RPMI7951 (cell line): ENCODE results near the gene CYP3A5. TPM values are rescaled to one million over a fixed set of nuclear protein-coding genes. Genes with fewer than 3 reads are reported as not detected.
"Not testable (repeated sequence)": the region's sequence is repeated elsewhere in the genome, so short reads cannot be mapped to it uniquely, and the experiment has no call there.

Experiments
- DNase-seq: peaks from one replicate; pipeline ENCODE4 v3.0.0-alpha.2; 2012; ENCODE audit warnings: low read depth
- total RNA-seq: library from RNA; depleted of rRNA; stranded (reverse); fragments of >200 nt; shearing (Covaris generic); gene quantifications from 2 replicates; pipeline ENCODE4 v1.2.3, GENCODE V29; 2014

CYP3A5 gene
- total RNA-seq, 1 experiment from 2014 or later = 0.24 TPM

GRCh38 chr7:99642027-99642426, 37.8 kb downstream of the CYP3A5 start:
- no peak for DNase-seq

GRCh38 chr7:99639267-99639666, 40.5 kb downstream of the CYP3A5 start:
- DNase-seq = no peak

- DNase-seq = no peak
Observed at GRCh38 chr7:99638731-99639130, 41.1 kb downstream of the CYP3A5 start.

GRCh38 chr7:99637414-99637813, 42.4 kb downstream of the CYP3A5 start:
- not testable (repeated sequence) for DNase-seq

GRCh38 chr7:99631295-99632109, 48.3 kb downstream of the CYP3A5 start:
- peak; percentile 10 for DNase-seq

- DNase-seq = no peak
Observed at GRCh38 chr7:99629643-99630042, 50.2 kb downstream of the CYP3A5 start.

GRCh38 chr7:99628471-99629465, 51.0 kb downstream of the CYP3A5 start:
- DNase-seq = no peak

GRCh38 chr7:99627513-99627912, 52.3 kb downstream of the CYP3A5 start:
- no peak for DNase-seq

GRCh38 chr7:99626661-99627060, 53.1 kb downstream of the CYP3A5 start:
- DNase-seq = no peak

- no peak for DNase-seq
Observed at GRCh38 chr7:99625961-99626360, 53.8 kb downstream of the CYP3A5 start.

GRCh38 chr7:99625321-99625720, 54.5 kb downstream of the CYP3A5 start:
- DNase-seq = no peak

GRCh38 chr7:99624484-99624883, 55.3 kb downstream of the CYP3A5 start:
- no peak for DNase-seq

- no peak for DNase-seq
Observed at GRCh38 chr7:99623702-99624447, 55.9 kb downstream of the CYP3A5 start.

- peak; percentile 91 for DNase-seq
Observed at GRCh38 chr7:99623091-99623693, 56.6 kb downstream of the CYP3A5 start.

- DNase-seq = no peak
Observed at GRCh38 chr7:99622596-99622995, 57.2 kb downstream of the CYP3A5 start.

- DNase-seq = no peak
Observed at GRCh38 chr7:99621271-99621670, 58.5 kb downstream of the CYP3A5 start.

- no peak for DNase-seq
Observed at GRCh38 chr7:99619571-99620130, 60.1 kb downstream of the CYP3A5 start.

GRCh38 chr7:99618726-99619125, 61.1 kb downstream of the CYP3A5 start:
- peak; percentile 93 for DNase-seq

GRCh38 chr7:99617192-99617781, 62.5 kb downstream of the CYP3A5 start:
- DNase-seq = no peak

GRCh38 chr7:99616359-99617191, 63.2 kb downstream of the CYP3A5 start, which contains the start of gene ZSCAN25:
ZSCAN25 (plus strand) TSS chr7:99616946; CDS start chr7:99619607, 2,661 bp downstream.
- peak; percentile 90 for DNase-seq
